GM18858 (cell line): ENCODE results near the gene SWI5.

Experiments used
- ATAC-seq: cut with Tn5 transposase; IDR thresholded peaks from one replicate; pipeline ENCODE4 v1.9.1; 2021; ENCODE audit not compliant: unreplicated experiment

Gene SWI5

GRCh38 chr9:128316421-128316820 lies 40.3 kb downstream of the SWI5 start:
- ATAC-seq, result no peak

- no peak for ATAC-seq
Measured at GRCh38 chr9:128317629-128318028, 41.6 kb downstream of the SWI5 start.

GRCh38 chr9:128321343-128321742 lies 45.3 kb downstream of the SWI5 start:
- no peak for ATAC-seq

- ATAC-seq, result peak; percentile 6
Measured at GRCh38 chr9:128321879-128322403, 45.9 kb downstream of the SWI5 start.

GRCh38 chr9:128322404-128323211 lies 46.5 kb downstream of the SWI5 start, which contains the start of the genes COQ4 and TRUB2:
Gene COQ4 (plus strand): TSS chr9:128322839. CDS start chr9:128322859, 20 bp downstream.
Gene TRUB2 (minus strand): TSS chr9:128322447. CDS start chr9:128322408, 39 bp downstream.
- peak; percentile 48 for ATAC-seq

GRCh38 chr9:128323212-128323730 lies 47.2 kb downstream of the SWI5 start:
- peak; percentile 11 for ATAC-seq

GRCh38 chr9:128323791-128324190 lies 47.7 kb downstream of the SWI5 start:
- ATAC-seq, result no peak

- no peak for ATAC-seq
Measured at GRCh38 chr9:128324401-128324800, 48.3 kb downstream of the SWI5 start.

- no peak for ATAC-seq
Measured at GRCh38 chr9:128325629-128326028, 49.6 kb downstream of the SWI5 start.

- ATAC-seq, result no peak
Measured at GRCh38 chr9:128333451-128333869, 57.4 kb downstream of the SWI5 start.

GRCh38 chr9:128335161-128335560 lies 59.1 kb downstream of the SWI5 start:
- no peak for ATAC-seq

GRCh38 chr9:128335914-128336313 lies 59.8 kb downstream of the SWI5 start:
- no peak for ATAC-seq

- no peak for ATAC-seq
Measured at GRCh38 chr9:128337936-128338335, 61.9 kb downstream of the SWI5 start.
